Measurements from ENCODE around the gene SIRT7. TPM values are rescaled to one million over a fixed set of nuclear protein-coding genes. Genes with fewer than 3 reads are reported as not detected.

Gene SIRT7
- polyA plus RNA-seq, 1 donor from 2014 or later = 44.5 TPM

GRCh38 chr17:81921537-81921862, 3.5 kb upstream of the SIRT7 start:
- Histone ChIP-seq H3F3A (ENCODE audit: insufficient read depth, low read length, poor library complexity, severe bottlenecking) (no peaks in the 10 kb centered on the region), H3K27ac (ENCODE audit: low read length) (no peak overlapping the region), H3K27me3 (ENCODE audit: insufficient read depth, low read depth, low read length) (no peaks in the 10 kb centered on the region), H3K4me3 (ENCODE audit: low read length) (no peak overlapping the region), H2AFZ (ENCODE audit: low read depth, low read length) (no peak overlapping the region), H3K4me2 (ENCODE audit: low read length) (no peak overlapping the region), H3K79me2 (replicated peaks; ENCODE audit: insufficient read depth, low read length) (peaks cover 32% of the 10 kb centered on the region), H3K9ac (ENCODE audit: low read length) (no peak overlapping the region), H4K20me1 (ENCODE audit: insufficient read depth) (no peaks in the 10 kb centered on the region), H3K36me3 (ENCODE audit: insufficient read depth, low read length) (no peaks in the 10 kb centered on the region), H3K9me3 (ENCODE audit: low read length) (no peaks in the 10 kb centered on the region), H3K9me2 (ENCODE audit: insufficient read depth, low read length) (no peaks in the 10 kb centered on the region)
- TF ChIP-seq EZH2 (IDR thresholded peaks at IDR 0.05; ENCODE audit: borderline replicate concordance, insufficient read depth, low read length, poor library complexity, severe bottlenecking) (no peak), SMC3 (conservative IDR thresholded peaks at IDR 0.05; ENCODE audit: poor library complexity) (no peak), MXI1 (conservative IDR thresholded peaks at IDR 0.05; ENCODE audit: poor library complexity, severe bottlenecking) (no peak), EP300 (conservative IDR thresholded peaks at IDR 0.05; ENCODE audit: poor library complexity, severe bottlenecking) (no peak), TAF1 (IDR thresholded peaks at IDR 0.05; ENCODE audit: low read depth) (no peak), CTCF (IDR thresholded peaks at IDR 0.05; ENCODE audit: poor library complexity, severe bottlenecking) (no peak), POLR2AphosphoS5 (IDR thresholded peaks at IDR 0.05) (no peak)

GRCh38 chr17:81920612-81921536, 2.9 kb upstream of the SIRT7 start:
- Histone ChIP-seq H3K9me3 (ENCODE audit: low read length) (no peaks in the 10 kb centered on the region), H3F3A (ENCODE audit: insufficient read depth, low read length, poor library complexity, severe bottlenecking) (no peaks in the 10 kb centered on the region), H2AFZ (ENCODE audit: low read depth, low read length) (no peak overlapping the region), H3K27ac (ENCODE audit: low read length) (no peak overlapping the region), H3K36me3 (ENCODE audit: insufficient read depth, low read length) (no peaks in the 10 kb centered on the region), H3K79me2 (replicated peaks; ENCODE audit: insufficient read depth, low read length) (peaks cover 26% of the 10 kb centered on the region), H3K9me2 (ENCODE audit: insufficient read depth, low read length) (no peaks in the 10 kb centered on the region), H3K4me3 (ENCODE audit: low read length) (no peak overlapping the region), H4K20me1 (ENCODE audit: insufficient read depth) (no peaks in the 10 kb centered on the region), H3K27me3 (ENCODE audit: insufficient read depth, low read depth, low read length) (no peaks in the 10 kb centered on the region), H3K9ac (ENCODE audit: low read length) (no peak overlapping the region), H3K4me2 (ENCODE audit: low read length) (no peak overlapping the region)
- TF ChIP-seq POLR2AphosphoS5 (IDR thresholded peaks at IDR 0.05) (no peak), SMC3 (conservative IDR thresholded peaks at IDR 0.05; ENCODE audit: poor library complexity) (no peak), EP300 (conservative IDR thresholded peaks at IDR 0.05; ENCODE audit: poor library complexity, severe bottlenecking) (no peak), RAD21 (conservative IDR thresholded peaks at IDR 0.05) (no peak), REST (IDR thresholded peaks at IDR 0.05; ENCODE audit: borderline replicate concordance) (no peak), TAF1 (IDR thresholded peaks at IDR 0.05; ENCODE audit: low read depth) (no peak), EZH2 (IDR thresholded peaks at IDR 0.05; ENCODE audit: borderline replicate concordance, insufficient read depth, low read length, poor library complexity, severe bottlenecking) (no peak), MXI1 (conservative IDR thresholded peaks at IDR 0.05; ENCODE audit: poor library complexity, severe bottlenecking) (no peak), CTCF (IDR thresholded peaks at IDR 0.05; ENCODE audit: poor library complexity, severe bottlenecking) (no peak)
